GM12865 (cell line): ENCODE measurements around the gene RASA3.

ENCODE experiments used
- DNase-seq: peaks from one replicate; pipeline ENCODE4 v3.0.0; 2010; ENCODE audit warnings: low read depth
- H3K4me3 ChIP-seq: 2 replicates; pipeline ENCODE4 v1.5.1; 2011; ENCODE audit warnings: mild to moderate bottlenecking, low read depth, low read length, control low read depth
- CTCF ChIP-seq: IDR thresholded peaks from 2 replicates; pipeline ENCODE4 v1.5.1; 2011; ENCODE audit warnings: low read length, control low read depth, low read depth, inconsistent platforms; ENCODE audit not compliant: insufficient read depth; ENCODE audit errors: missing control alignments

Gene RASA3

GRCh38 chr13:114061047-114061446 is 71.4 kb downstream of the RASA3 start:
- H3K4me3 ChIP-seq = no peak overlapping the region
- no peak for DNase-seq
- TF ChIP-seq CTCF = no peak

- TF ChIP-seq CTCF = no peak
- no peak for DNase-seq
- H3K4me3 ChIP-seq = no peak overlapping the region
Measured at GRCh38 chr13:114059946-114060860, 72.2 kb downstream of the RASA3 start.

GRCh38 chr13:114059428-114059827 is 73.0 kb downstream of the RASA3 start:
- no peak overlapping the region for H3K4me3 ChIP-seq
- no peak for DNase-seq
- no peak for TF ChIP-seq CTCF

- TF ChIP-seq CTCF = no peak
- no peak for DNase-seq
- H3K4me3 ChIP-seq = no peak overlapping the region
Measured at GRCh38 chr13:114058051-114058867, 74.2 kb downstream of the RASA3 start.

DNA sequence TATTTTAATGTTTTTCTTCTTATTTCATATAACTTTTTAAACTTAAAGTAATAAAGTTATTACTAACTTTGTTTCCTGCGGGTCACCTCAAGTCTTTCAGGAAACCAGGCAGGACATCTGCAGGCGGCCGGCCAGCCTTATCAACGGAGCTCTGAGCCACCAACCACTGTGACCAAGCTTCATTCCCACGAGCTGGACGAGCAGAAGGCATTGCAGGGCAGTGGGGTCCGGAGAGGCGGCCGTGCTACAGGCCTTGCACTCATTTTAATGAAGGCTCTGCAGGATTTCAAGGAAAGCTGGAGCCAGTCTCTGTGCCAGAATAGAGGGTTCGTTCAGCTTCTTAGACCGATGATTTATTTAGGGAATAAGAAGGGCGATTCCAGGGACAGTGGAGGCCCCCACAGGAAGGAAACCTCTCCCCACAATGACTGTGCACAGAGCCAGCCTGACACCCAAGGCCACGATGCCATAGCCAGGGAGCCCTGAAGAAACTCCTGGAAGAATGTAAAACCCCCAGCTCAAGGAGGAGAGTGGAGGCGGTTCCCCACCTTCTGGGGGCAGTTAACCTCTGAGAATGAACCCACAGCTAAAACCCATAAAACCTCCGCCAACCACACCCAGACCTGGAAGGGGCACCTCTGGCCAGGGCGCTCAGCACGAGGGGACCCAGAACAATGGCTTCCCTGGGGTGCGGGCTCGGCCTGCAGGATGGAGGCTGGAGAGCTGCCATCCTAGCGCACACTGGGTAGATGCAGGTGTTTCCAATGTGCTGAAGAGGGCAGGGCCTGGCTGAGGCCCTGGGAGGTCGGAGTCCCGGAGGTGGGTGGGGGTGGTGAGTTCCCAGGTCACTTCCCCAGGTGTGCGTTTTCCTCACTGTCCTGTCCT is 75.0 kb downstream of the RASA3 start:
- no peak overlapping the region for H3K4me3 ChIP-seq
- DNase-seq = no peak
- TF ChIP-seq CTCF = no peak

DNA sequence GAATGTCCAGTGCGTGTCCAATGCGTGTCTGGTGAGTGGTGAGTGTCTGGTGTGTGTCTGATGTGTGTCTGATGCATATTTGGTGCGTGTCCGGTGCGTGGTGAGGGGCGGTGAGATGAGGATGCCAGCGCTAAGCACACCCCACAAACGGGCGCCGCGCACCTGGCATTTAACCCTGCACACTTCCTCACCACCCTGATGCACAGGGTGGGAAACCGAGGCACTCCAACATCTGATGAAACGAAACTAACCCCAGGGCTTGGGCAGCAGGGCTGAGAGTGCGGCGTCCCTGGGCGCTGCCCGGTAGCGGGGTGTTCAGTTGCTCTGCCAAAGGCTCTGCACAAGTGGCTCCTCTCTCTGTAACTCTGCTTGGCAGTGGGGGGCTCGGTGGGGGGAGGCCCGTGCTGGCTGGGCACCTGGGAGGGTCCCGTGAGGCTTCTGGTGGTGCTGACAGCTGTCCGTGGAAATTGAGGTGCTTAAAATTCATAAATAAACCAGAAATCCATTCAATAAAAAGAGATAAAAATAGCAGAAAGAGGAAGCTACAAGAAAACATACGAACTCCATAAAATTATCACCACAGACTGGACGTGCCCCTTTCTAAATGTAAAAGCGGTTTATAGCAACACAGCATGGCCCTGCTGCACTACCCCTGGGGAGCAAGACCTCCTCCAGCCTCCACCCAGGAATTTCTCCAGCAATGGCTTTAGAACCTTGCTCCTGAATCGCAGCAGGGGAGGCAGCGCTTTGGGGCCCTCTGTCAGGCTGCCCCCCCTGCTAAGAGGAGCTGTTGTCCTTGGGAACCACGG is 76.0 kb downstream of the RASA3 start:
- no peak for DNase-seq
- TF ChIP-seq CTCF = no peak
- H3K4me3 ChIP-seq = no peak overlapping the region
